NCI-H2196 (cell line): ENCODE measurements around the gene CDS2.

Experiments
- DNase-seq: peaks from one replicate; lab custom pipeline; 2025; ENCODE audit not compliant: unreplicated experiment; lab: John Stamatoyannopoulos, UW

CDS2 gene

GRCh38 chr20:5150226-5151076 lies 23.6 kb downstream of the CDS2 start:
- DNase-seq, result no peak

- DNase-seq, result no peak
Measured at GRCh38 chr20:5153152-5153467, 26.3 kb downstream of the CDS2 start.

- DNase-seq, result no peak
Measured at GRCh38 chr20:5153612-5154542, 27.1 kb downstream of the CDS2 start.

GRCh38 chr20:5154543-5154925 lies 27.7 kb downstream of the CDS2 start:
- DNase-seq, result no peak

- no peak for DNase-seq
Measured at GRCh38 chr20:5155404-5155803, 28.6 kb downstream of the CDS2 start.

- no peak for DNase-seq
Measured at GRCh38 chr20:5156675-5157448, 30.1 kb downstream of the CDS2 start.

- no peak for DNase-seq
Measured at GRCh38 chr20:5159928-5160327, 33.1 kb downstream of the CDS2 start.

GRCh38 chr20:5160882-5161281 lies 34.1 kb downstream of the CDS2 start:
- no peak for DNase-seq

GRCh38 chr20:5161536-5162164 lies 34.8 kb downstream of the CDS2 start:
- no peak for DNase-seq

GRCh38 chr20:5164645-5165625 lies 38.1 kb downstream of the CDS2 start:
- no peak for DNase-seq

- DNase-seq, result no peak
Measured at GRCh38 chr20:5168651-5169396, 42.0 kb downstream of the CDS2 start.

GRCh38 chr20:5170341-5170740 lies 43.5 kb downstream of the CDS2 start:
- no peak for DNase-seq

GRCh38 chr20:5171064-5171789 lies 44.4 kb downstream of the CDS2 start:
- DNase-seq, result no peak

- no peak for DNase-seq
Measured at GRCh38 chr20:5171790-5172164, 45.0 kb downstream of the CDS2 start.

- no peak for DNase-seq
Measured at GRCh38 chr20:5172167-5172601, 45.4 kb downstream of the CDS2 start.

GRCh38 chr20:5172903-5173463 lies 46.2 kb downstream of the CDS2 start:
- DNase-seq, result no peak

GRCh38 chr20:5173751-5174150 lies 46.9 kb downstream of the CDS2 start:
- no peak for DNase-seq

GRCh38 chr20:5177071-5177470 lies 50.3 kb downstream of the CDS2 start:
- no peak for DNase-seq
